Caco-2 (cell line): ENCODE results near the gene QTRT2. TPM values are rescaled to one million over a fixed set of nuclear protein-coding genes. Genes with fewer than 3 reads are reported as not detected.

Experiments used
- BruUV-seq: library from RNA; stranded (reverse); fragments of 400-500 nt; replicated peaks from 2 replicates; lab custom pipeline; 2021; lab: Mats Ljungman, UMichigan
- CTCF ChIA-PET: fragments of 300-600 bp; sonication (Branson Sonifier 250); formaldehyde crosslinking; loops from one replicate; lab custom pipeline; 2022; ENCODE audit warnings: antibody characterized with exemption; lab: Charles Lee
- POLR2A ChIA-PET: fragments of 300-600 bp; sonication (Branson Sonifier 250); formaldehyde crosslinking; loops from one replicate; lab custom pipeline; 2022; ENCODE audit warnings: antibody characterized with exemption; lab: Charles Lee
- DNase-seq, 2 experiments: peaks; one replicate each; pipeline versions ENCODE4 v3.0.0 to v3.0.0-alpha.2; 2020 to 2022
- H3K27me3 ChIP-seq: replicated peaks from 2 replicates; pipeline ENCODE4 v1.6.0; 2011; ENCODE audit warnings: low read length; ENCODE audit not compliant: control insufficient read depth, insufficient read depth
- H3K36me3 ChIP-seq: 2 replicates; pipeline ENCODE4 v1.5.1; 2011; ENCODE audit warnings: low read length; ENCODE audit not compliant: control insufficient read depth, insufficient read depth
- H3K4me1 ChIP-seq: fragments of 250-450 bp; sonication (Bioruptor Pico); 2 replicates; pipeline ENCODE4 v1.5.1; 2020; ENCODE audit warnings: mild to moderate bottlenecking
- H3K4me3 ChIP-seq: 2 replicates; pipeline ENCODE4 v1.5.1; 2011; ENCODE audit warnings: low read depth, mild to moderate bottlenecking, control low read depth, low read length
- H3K9me3 ChIP-seq: fragments of 250-450 bp; sonication (Bioruptor Pico); 2 replicates; pipeline ENCODE4 v1.5.1; 2020; ENCODE audit warnings: mild to moderate bottlenecking, moderate library complexity
- H3K27ac Mint-ChIP-seq: one replicate; pipeline ENCODE4 v1.8.0; 2022; ENCODE audit warnings: mixed read lengths; ENCODE audit not compliant: unreplicated experiment
- H3K27me3 Mint-ChIP-seq: one replicate; pipeline ENCODE4 v1.8.0; 2022; ENCODE audit warnings: mixed read lengths; ENCODE audit not compliant: insufficient read depth, unreplicated experiment
- H3K36me3 Mint-ChIP-seq: one replicate; pipeline ENCODE4 v1.8.0; 2022; ENCODE audit warnings: mild to moderate bottlenecking, mixed read lengths; ENCODE audit not compliant: insufficient read depth, unreplicated experiment
- H3K4me1 Mint-ChIP-seq: one replicate; pipeline ENCODE4 v1.8.0; 2022; ENCODE audit warnings: low read depth, mixed read lengths; ENCODE audit not compliant: unreplicated experiment
- H3K4me3 Mint-ChIP-seq: one replicate; pipeline ENCODE4 v1.8.0; 2022; ENCODE audit warnings: mild to moderate bottlenecking, moderate library complexity, mixed read lengths; ENCODE audit not compliant: unreplicated experiment
- H3K9me3 Mint-ChIP-seq: one replicate; pipeline ENCODE4 v1.8.0; 2022; ENCODE audit warnings: mixed read lengths; ENCODE audit not compliant: unreplicated experiment
- CTCF ChIP-seq, 2 experiments: fragments of 200-600 bp in 1 of 2; IDR thresholded peaks; 1 replicate in 1 of 2; 2 replicates in 1 of 2; pipeline versions ENCODE4 v1.5.1 to v1.8.0; 2011 to 2022; ENCODE audit warnings: antibody characterized with exemption in 1 of 2, control low read depth in 1 of 2, inconsistent platforms in 1 of 2, low read depth in 1 of 2, low read length in 1 of 2, mild to moderate bottlenecking in 1 of 2, moderate library complexity in 1 of 2; ENCODE audit not compliant: insufficient read depth in 1 of 2, severe bottlenecking in 1 of 2, unreplicated experiment in 1 of 2
- intact Hi-C: fragments of 100-400 bp; cut with micrococcal nuclease; formaldehyde crosslinking; loops from one replicate; pipeline ENCODE4 v1.10.0; 2022; ENCODE audit not compliant: unreplicated experiment
- total RNA-seq: library from RNA; stranded (reverse); gene quantifications from 2 replicates; pipeline ENCODE4 v1.2.3, GENCODE V29; 2022

The QTRT2 gene
- total RNA-seq, 1 experiment from 2014 or later = 35.7 TPM

- no peaks in the 10 kb centered on the region for H3K9me3 ChIP-seq
- Mint-ChIP-seq H3K9me3 (no peaks in the 10 kb centered on the region), H3K27me3 (no peaks in the 10 kb centered on the region), H3K27ac (no peak overlapping the region), H3K4me1 (no peaks in the 10 kb centered on the region), H3K4me3 (no peak overlapping the region), H3K36me3 (no peaks in the 10 kb centered on the region)
- no peaks in the 10 kb centered on the region for H3K4me1 ChIP-seq
- ChIA-PET CTCF (no interaction called here), POLR2A (no interaction called here)
- BruUV-seq = no TSS peak
- H3K4me3 ChIP-seq = no peak overlapping the region
- TF ChIP-seq CTCF (IDR thresholded peaks at IDR 0.05; ENCODE audit: insufficient read depth in 1 of 2, low read depth in 1 of 2, low read length in 1 of 2, severe bottlenecking in 1 of 2, unreplicated experiment in 1 of 2) = no peak
- H3K36me3 ChIP-seq = no peaks in the 10 kb centered on the region
- H3K27me3 ChIP-seq = no peaks in the 10 kb centered on the region
- intact Hi-C loops = no loop called here
- no peak for DNase-seq
These were observed 22.3 kb upstream of the QTRT2 start for GRCh38 chr3:114034211-114034610.

DNA sequence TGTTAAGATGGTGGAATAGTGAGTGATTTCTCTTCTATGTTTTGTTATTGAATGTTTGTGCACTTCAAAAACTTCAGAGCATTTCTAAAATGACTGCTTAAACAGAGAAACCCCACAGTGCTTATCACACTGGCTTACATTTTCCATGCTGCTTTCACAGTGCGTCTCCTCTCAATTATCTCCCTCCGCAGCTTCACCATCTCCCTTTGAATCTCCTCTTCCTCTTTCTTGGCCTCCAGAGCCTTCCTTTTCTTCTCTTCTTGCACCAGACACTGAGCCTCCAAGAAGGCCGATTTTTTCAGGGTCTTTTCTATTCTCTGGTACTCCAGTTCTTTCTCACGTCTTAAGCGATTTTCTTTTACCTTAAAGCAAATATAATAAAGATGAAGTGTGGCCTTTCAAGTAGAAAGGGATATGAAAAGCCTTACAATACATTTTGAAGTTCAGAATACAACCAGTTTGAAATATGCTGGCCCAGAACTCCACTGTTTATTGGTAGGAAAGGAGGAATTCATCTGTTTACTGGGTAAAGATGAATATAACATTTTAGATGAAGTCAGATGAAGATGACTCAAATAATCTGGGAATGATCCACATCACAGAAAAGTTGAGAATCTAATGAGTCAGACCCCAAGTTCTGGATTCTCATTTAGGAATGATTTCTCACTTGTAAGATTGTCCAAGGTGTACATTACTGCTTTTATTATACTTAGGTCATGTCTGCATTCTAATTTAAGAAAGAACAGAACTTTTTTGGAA is 21.6 kb upstream of the QTRT2 start:
- no peak overlapping the region for H3K4me3 Mint-ChIP-seq
- POLR2A ChIA-PET = no interaction called here
- intact Hi-C loops = no loop called here

GRCh38 chr3:114035896-114036295 is 20.6 kb upstream of the QTRT2 start:
- Histone ChIP-seq H3K4me3 (no peak overlapping the region), H3K36me3 (no peaks in the 10 kb centered on the region), H3K9me3 (no peaks in the 10 kb centered on the region), H3K4me1 (no peaks in the 10 kb centered on the region), H3K27me3 (no peaks in the 10 kb centered on the region)
- TF ChIP-seq CTCF (IDR thresholded peaks at IDR 0.05; ENCODE audit: insufficient read depth in 1 of 2, low read depth in 1 of 2, low read length in 1 of 2, severe bottlenecking in 1 of 2, unreplicated experiment in 1 of 2) = no peak
- Mint-ChIP-seq H3K4me3 (no peak overlapping the region), H3K4me1 (no peaks in the 10 kb centered on the region), H3K9me3 (no peaks in the 10 kb centered on the region), H3K36me3 (no peaks in the 10 kb centered on the region), H3K27me3 (no peaks in the 10 kb centered on the region), H3K27ac (no peak overlapping the region)
- BruUV-seq = no TSS peak
- ChIA-PET POLR2A (no interaction called here), CTCF (no interaction called here)
- no peak for DNase-seq
- intact Hi-C loops = no loop called here

More for the DNA sequence above, 21.6 kb upstream of the QTRT2 start:
- Mint-ChIP-seq H3K9me3 (no peaks in the 10 kb centered on the region), H3K27me3 (no peaks in the 10 kb centered on the region), H3K4me1 (no peaks in the 10 kb centered on the region), H3K27ac (no peak overlapping the region), H3K36me3 (no peaks in the 10 kb centered on the region)
- TF ChIP-seq CTCF (IDR thresholded peaks at IDR 0.05; ENCODE audit: insufficient read depth in 1 of 2, low read depth in 1 of 2, low read length in 1 of 2, severe bottlenecking in 1 of 2, unreplicated experiment in 1 of 2) = no peak
- BruUV-seq = no TSS peak
- H3K27me3 ChIP-seq = no peaks in the 10 kb centered on the region
- H3K36me3 ChIP-seq = no peaks in the 10 kb centered on the region
- no peak overlapping the region for H3K4me3 ChIP-seq
- DNase-seq = no peak
- no peaks in the 10 kb centered on the region for H3K9me3 ChIP-seq
- no peaks in the 10 kb centered on the region for H3K4me1 ChIP-seq
- CTCF ChIA-PET = no interaction called here
